COLO668 (cell line): ENCODE results near the gene LIN9.
"Not testable (repeated sequence)": the region's sequence is repeated elsewhere in the genome, so short reads cannot be mapped to it uniquely, and the experiment has no call there.

Source experiments
- DNase-seq: peaks from one replicate; lab custom pipeline; 2025; ENCODE audit not compliant: unreplicated experiment; lab: John Stamatoyannopoulos, UW

Gene LIN9

GRCh38 chr1:226276077-226276682 lies 32.8 kb downstream of the LIN9 start:
- no peak for DNase-seq

GRCh38 chr1:226274138-226274537 lies 34.8 kb downstream of the LIN9 start:
- DNase-seq, result no peak

DNA sequence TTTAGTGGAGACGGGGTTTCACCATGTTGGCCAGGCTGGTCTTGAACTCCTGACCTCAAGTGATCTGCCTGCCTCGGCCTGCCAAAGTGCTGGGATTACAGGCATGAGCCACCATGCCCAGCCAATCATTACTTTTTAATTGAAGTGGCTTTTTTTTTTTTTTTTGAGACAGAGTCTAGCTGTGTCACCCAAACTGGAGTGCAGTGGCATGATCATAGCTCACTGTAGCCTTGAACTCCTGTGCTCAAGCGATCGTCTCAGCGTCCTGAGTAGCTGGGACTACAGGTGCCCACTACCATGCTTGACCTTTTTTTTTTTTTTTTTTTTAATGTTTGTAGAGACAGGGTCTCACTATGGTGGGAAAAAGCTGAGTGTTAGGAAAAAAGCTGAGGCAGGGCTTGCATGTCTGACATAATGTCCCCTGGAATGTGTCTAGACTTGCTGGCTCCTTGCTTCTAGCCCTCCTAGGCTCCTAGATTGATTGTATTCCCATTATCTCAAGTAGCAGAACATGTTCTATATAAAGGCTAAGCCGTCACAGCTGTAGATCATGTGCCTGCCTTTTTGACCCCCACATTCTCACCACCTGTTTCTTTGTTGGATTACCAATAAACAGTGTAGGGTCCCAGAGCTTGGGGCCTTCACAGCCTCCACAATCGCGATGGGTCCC lies 36.6 kb downstream of the LIN9 start:
- DNase-seq, result not testable (repeated sequence)

GRCh38 chr1:226268421-226269124 lies 40.4 kb downstream of the LIN9 start:
- no peak for DNase-seq

GRCh38 chr1:226261818-226262217 lies 47.1 kb downstream of the LIN9 start:
- DNase-seq, result no peak

DNA sequence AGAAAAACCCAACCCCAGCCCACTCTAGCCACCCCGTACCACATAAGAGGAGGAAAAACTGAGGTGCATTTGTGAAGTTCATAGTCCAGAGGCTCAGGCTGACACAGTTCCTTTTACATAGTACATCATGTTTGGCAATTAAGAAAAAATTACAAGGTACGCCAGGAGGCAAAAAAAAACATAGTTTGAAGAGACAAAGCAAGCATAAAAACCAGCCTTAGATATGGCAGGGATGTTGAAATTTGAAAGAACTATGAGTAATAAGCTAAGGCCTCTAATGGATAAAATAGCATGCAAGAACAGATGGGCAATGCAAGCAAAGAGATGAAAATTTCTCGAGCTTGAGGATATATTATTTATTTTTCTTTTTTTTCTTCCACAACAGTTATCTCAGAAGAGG lies 53.6 kb downstream of the LIN9 start:
- no peak for DNase-seq

DNA sequence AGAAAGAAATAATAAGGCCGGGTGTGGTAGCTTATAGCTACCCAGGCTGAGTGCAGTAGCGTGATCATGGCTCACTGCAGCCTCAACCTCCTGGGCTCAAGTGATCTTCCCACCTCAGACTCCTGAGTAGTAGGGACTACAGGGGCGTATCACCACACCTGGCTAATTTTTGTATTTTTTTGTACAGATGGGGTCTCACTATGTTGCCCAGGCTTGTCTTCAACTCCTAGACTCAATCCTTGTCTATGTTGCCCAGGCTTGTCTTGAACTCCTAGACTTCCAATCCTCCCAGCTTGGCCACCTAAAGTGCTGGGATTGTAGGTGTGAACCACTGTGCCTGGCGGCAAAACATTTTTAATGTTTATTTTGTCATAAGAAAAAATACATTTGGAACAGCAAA lies 55.0 kb downstream of the LIN9 start:
- no peak for DNase-seq

- not testable (repeated sequence) for DNase-seq
Measured at GRCh38 chr1:226252841-226253240, 56.1 kb downstream of the LIN9 start.

DNA sequence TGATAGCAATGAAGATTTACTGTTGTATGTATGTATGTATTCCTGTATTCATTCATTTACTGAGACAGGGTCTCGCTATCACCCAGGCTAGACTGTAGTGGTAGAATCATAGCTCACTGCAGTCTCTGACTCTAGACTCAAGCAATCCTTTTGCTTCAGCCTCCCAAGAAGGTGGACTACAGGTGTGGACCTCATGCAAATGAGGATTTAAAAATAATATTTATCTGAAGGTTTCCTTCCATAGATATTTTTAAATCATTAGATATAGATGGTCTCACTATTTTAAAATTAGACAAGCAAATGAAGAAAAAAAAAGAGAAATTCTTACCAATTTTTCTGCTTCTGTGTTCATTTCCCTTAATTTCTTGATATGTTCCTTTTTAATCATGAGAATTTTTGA lies 58.5 kb downstream of the LIN9 start:
- no peak for DNase-seq

- DNase-seq, result no peak
Measured at GRCh38 chr1:226248796-226249195, 60.2 kb downstream of the LIN9 start.

DNA sequence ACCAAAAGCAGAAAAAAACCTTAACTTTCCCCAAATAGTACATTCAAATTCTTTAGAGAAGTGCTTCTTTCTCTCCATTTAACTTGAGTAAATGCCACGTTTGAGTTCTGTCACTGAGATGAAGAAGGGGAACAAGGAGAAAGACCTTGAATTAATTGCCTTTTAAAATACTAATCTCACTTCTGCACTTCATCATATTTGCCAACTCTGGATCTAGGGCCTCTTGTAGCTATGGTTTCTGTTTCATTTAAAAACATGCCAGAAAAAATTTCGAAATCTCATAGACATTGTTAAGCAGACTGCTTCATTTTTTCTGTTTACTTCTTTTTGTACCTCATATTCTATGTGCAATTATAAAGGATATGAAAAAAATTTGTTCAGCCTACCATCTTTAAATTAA lies 60.9 kb downstream of the LIN9 start:
- no peak for DNase-seq

GRCh38 chr1:226239421-226239820 lies 69.5 kb downstream of the LIN9 start:
- DNase-seq, result no peak

- no peak for DNase-seq
Measured at GRCh38 chr1:226236826-226237225, 72.1 kb downstream of the LIN9 start.

GRCh38 chr1:226233806-226234205 lies 75.2 kb downstream of the LIN9 start:
- no peak for DNase-seq

DNA sequence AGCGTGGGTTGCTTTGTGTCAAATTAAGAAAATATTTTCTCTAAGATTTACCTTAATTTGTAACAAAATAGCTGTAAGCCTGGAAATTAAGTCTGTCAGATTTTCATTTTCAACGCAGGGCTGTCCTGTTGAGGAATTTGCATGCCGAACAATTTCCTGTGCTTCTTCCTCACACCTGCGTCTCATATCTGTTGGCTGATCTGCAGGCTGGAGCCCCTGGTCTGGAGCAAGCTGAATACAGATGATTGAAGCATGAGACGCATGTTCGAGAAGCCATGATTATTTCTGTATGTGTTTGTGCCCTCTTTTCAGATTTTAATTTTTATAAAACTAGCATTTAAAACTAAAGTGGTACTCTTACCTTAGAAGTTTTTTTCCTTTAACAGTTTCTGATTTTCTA lies 75.7 kb downstream of the LIN9 start:
- DNase-seq, result no peak

GRCh38 chr1:226226601-226227000 lies 82.4 kb downstream of the LIN9 start:
- DNase-seq, result no peak

GRCh38 chr1:226223786-226224244 lies 85.1 kb downstream of the LIN9 start:
- peak; percentile 41 for DNase-seq

- DNase-seq, result no peak
Measured at GRCh38 chr1:226223157-226223785, 85.7 kb downstream of the LIN9 start, which contains the start of gene MIXL1. TSS of gene MIXL1 (plus strand) at chr1:226223664. CDS start at chr1:226223682, 18 bp downstream.

GRCh38 chr1:226222686-226223085 lies 86.3 kb downstream of the LIN9 start:
- DNase-seq, result no peak

- DNase-seq, result no peak
Measured at GRCh38 chr1:226220473-226221189, 88.3 kb downstream of the LIN9 start.

- DNase-seq, result no peak
Measured at GRCh38 chr1:226217273-226217672, 91.7 kb downstream of the LIN9 start.
